Measurements from ENCODE around the gene DOCK8. TPM values are rescaled to one million over a fixed set of nuclear protein-coding genes. Genes with fewer than 3 reads are reported as not detected.

Gene DOCK8
- total and polyA plus RNA-seq, 2 of the 4 experiments (the other 2 are of a cell fraction) = not detected

GRCh38 chr9:470552-471194 is 256.0 kb downstream of the DOCK8 start:
- TF ChIP-seq RFX5 (IDR thresholded peaks at IDR 0.05; ENCODE audit: low read depth, low read length) (no peak), ELK1 (IDR thresholded peaks at IDR 0.05; ENCODE audit: borderline replicate concordance, low read depth, low read length) (no peak), SMC3 (IDR thresholded peaks at IDR 0.05; ENCODE audit: low read depth, low read length) (no peak), USF2 (IDR thresholded peaks at IDR 0.05; ENCODE audit: low read depth, low read length) (no peak), CEBPB (IDR thresholded peaks at IDR 0.05; ENCODE audit: low read depth, low read length) (no peak), NFE2L2 (IDR thresholded peaks at IDR 0.05; ENCODE audit: low read depth, low read length) (no peak), RAD21 (IDR thresholded peaks at IDR 0.05; ENCODE audit: low read length) (no peak), BHLHE40 (IDR thresholded peaks at IDR 0.05; ENCODE audit: low read depth, low read length) (no peak), MXI1 (IDR thresholded peaks at IDR 0.05; ENCODE audit: borderline replicate concordance, low read depth, low read length) (no peak), RCOR1 (IDR thresholded peaks at IDR 0.05; ENCODE audit: insufficient replicate concordance, low read length) (no peak), FOS (IDR thresholded peaks at IDR 0.05; ENCODE audit: low read depth, low read length) (no peak), CHD1 (IDR thresholded peaks at IDR 0.05; ENCODE audit: low read depth, low read length) (no peak), POLR2A (IDR thresholded peaks at IDR 0.05; ENCODE audit: low read depth, low read length) (no peak), MAFK (IDR thresholded peaks at IDR 0.05; ENCODE audit: low read depth, low read length) (no peak), MAZ (IDR thresholded peaks at IDR 0.05; ENCODE audit: borderline replicate concordance, low read depth, low read length) (no peak), CTCF (conservative IDR thresholded peaks at IDR 0.05; ENCODE audit: low read depth, low read length) (no peak)
- Histone ChIP-seq H2BK15ac (ENCODE audit: low read depth, low read length) (no peak overlapping the region), H4K91ac (ENCODE audit: insufficient read depth, low read depth, low read length) (peak overlapping the region; percentile 14), H2BK5ac (ENCODE audit: low read depth, low read length, poor library complexity, severe bottlenecking) (no peak overlapping the region), H3K18ac (ENCODE audit: low read depth, low read length) (peak overlapping the region; percentile 16; the same call in 1 of the 2 replicates), H3K79me1 (ENCODE audit: low read depth in 1 of 2, low read length in 2 of 2) (no peaks in the 10 kb centered on the region), H3K36me3 (ENCODE audit: control insufficient read depth, insufficient read depth, low read length) (no peaks in the 10 kb centered on the region), H3K56ac (ENCODE audit: extremely low read depth, insufficient read depth, low read length) (peak overlapping the region; percentile 23; the same call in 1 of the 2 replicates), H2AFZ (replicated peaks; ENCODE audit: low read length, poor library complexity) (peak overlapping the region; percentile 97), H3K4me3 (ENCODE audit: insufficient read depth, low read depth, low read length) (peak overlapping the region; percentile 48), H3K14ac (replicated peaks; ENCODE audit: low read depth, low read length) (peak overlapping the region; percentile 61; the same call in 1 of the 2 replicates), H2BK20ac (ENCODE audit: low read depth, low read length) (no peak overlapping the region), H3K27me3 (ENCODE audit: control insufficient read depth, insufficient read depth, low read length) (no peaks in the 10 kb centered on the region), H3K9me1 (ENCODE audit: insufficient read depth, low read length) (0 out of 2 replicates have a peak, but pooled peaks cover 3% of the 10 kb centered on the region), H3K23ac (ENCODE audit: low read depth, low read length) (no peak overlapping the region), H2BK120ac (ENCODE audit: low read depth, low read length) (no peak overlapping the region), H4K8ac (ENCODE audit: low read depth in 2 of 2, low read length in 2 of 2) (peak overlapping the region; percentile 91 to 97), H4K5ac (ENCODE audit: low read depth, low read length) (peak overlapping the region; percentile 47), H3K4me1 (ENCODE audit: control insufficient read depth, insufficient read depth, low read length) (peaks cover 7% of the 10 kb centered on the region), H3K9ac (ENCODE audit: low read depth, low read length) (peak overlapping the region; percentile 81), H2AK9ac (replicated peaks; ENCODE audit: low read depth, low read length, poor library complexity) (peak overlapping the region; percentile 45), H3K9me3 (ENCODE audit: control insufficient read depth, insufficient read depth, low read length) (no peaks in the 10 kb centered on the region), H3K4ac (ENCODE audit: low read depth, low read length) (peak overlapping the region; percentile 54), H3K4me2 (ENCODE audit: low read depth, low read length) (peak overlapping the region; percentile 80), H2AK5ac (ENCODE audit: low read depth, low read length) (no peak overlapping the region), H4K20me1 (ENCODE audit: insufficient read depth, low read length) (no peaks in the 10 kb centered on the region), H3K27ac (ENCODE audit: insufficient read depth, low read length) (peak overlapping the region; percentile 65)
- ATAC-seq (ENCODE audit: low read depth) (no peak; the same call in 1 of the 2 replicates), DNase-seq (no peak)
- ChIA-PET POLR2A (ENCODE audit: unreplicated experiment) (no interaction called here), CTCF (no interaction called here)
- in situ Hi-C loops (cut with MboI; ENCODE audit: low sequenced_read_pairs) = no loop called here
- intact Hi-C loops (cut with micrococcal nuclease) = loop anchor here (1.0 kb wide), 1 partner anchor 84 kb away; no protein-coding TSS in a partner anchor
- dilution Hi-C loops (cut with HindIII; ENCODE audit: low sequenced_read_pairs, unreplicated experiment) = no loop called here
- no TSS peak for BruUV-seq (replicated peaks)
- no CpG with 5 or more reads among the region's 9 CpGs for WGBS, 2 experiments (ENCODE audit: extremely low coverage in 2 of 2, insufficient read length in 1 of 2)
